ENCODE measurements around the gene CNMD.

Gene CNMD

GRCh38 chr13:52767949-52768516 lies 28.4 kb upstream of the CNMD start:
- Histone ChIP-seq H2AFZ (ENCODE audit: low read depth, low read length) (no peak overlapping the region), H3K4me3 (ENCODE audit: low read length) (no peak overlapping the region), H3K9me3 (ENCODE audit: low read length) (no peaks in the 10 kb centered on the region), H3K36me3 (ENCODE audit: insufficient read depth, low read length) (no peaks in the 10 kb centered on the region), H3K27me3 (ENCODE audit: insufficient read depth, low read length) (peaks cover 2% of the 10 kb centered on the region), H3K4me1 (ENCODE audit: insufficient read depth, low read length) (no peaks in the 10 kb centered on the region)

- Histone ChIP-seq H3K36me3 (ENCODE audit: insufficient read depth, low read length) (no peaks in the 10 kb centered on the region), H3K9me3 (ENCODE audit: low read length) (no peaks in the 10 kb centered on the region), H2AFZ (ENCODE audit: low read depth, low read length) (no peak overlapping the region), H3K27me3 (ENCODE audit: insufficient read depth, low read length) (peaks cover 4% of the 10 kb centered on the region), H3K4me3 (ENCODE audit: low read length) (no peak overlapping the region), H3K4me1 (ENCODE audit: insufficient read depth, low read length) (no peaks in the 10 kb centered on the region)
Observed at GRCh38 chr13:52765611-52766390, 26.2 kb upstream of the CNMD start.

GRCh38 chr13:52760077-52760476 lies 20.5 kb upstream of the CNMD start:
- no peak overlapping the region for H3K4me3 ChIP-seq (ENCODE audit: low read length)
- H3K27me3 ChIP-seq (ENCODE audit: insufficient read depth, low read length): peaks cover 2% of the 10 kb centered on the region
- peaks cover 4% of the 10 kb centered on the region for H3K4me1 ChIP-seq (ENCODE audit: insufficient read depth, low read length)
- no peaks in the 10 kb centered on the region for H3K9me3 ChIP-seq (ENCODE audit: low read length)
- H3K36me3 ChIP-seq (ENCODE audit: insufficient read depth, low read length): no peaks in the 10 kb centered on the region
- no peak overlapping the region for H2AFZ ChIP-seq (ENCODE audit: low read depth, low read length)

GRCh38 chr13:52758114-52758513 lies 18.5 kb upstream of the CNMD start:
- Histone ChIP-seq H3K4me1 (ENCODE audit: insufficient read depth, low read length) (peaks cover 4% of the 10 kb centered on the region), H3K36me3 (ENCODE audit: insufficient read depth, low read length) (no peaks in the 10 kb centered on the region), H3K27me3 (ENCODE audit: insufficient read depth, low read length) (peaks cover 2% of the 10 kb centered on the region), H2AFZ (ENCODE audit: low read depth, low read length) (no peak overlapping the region), H3K9me3 (ENCODE audit: low read length) (no peaks in the 10 kb centered on the region), H3K4me3 (ENCODE audit: low read length) (no peak overlapping the region)

- Histone ChIP-seq H3K36me3 (ENCODE audit: insufficient read depth, low read length) (no peaks in the 10 kb centered on the region), H3K27me3 (ENCODE audit: insufficient read depth, low read length) (no peaks in the 10 kb centered on the region), H2AFZ (ENCODE audit: low read depth, low read length) (no peak overlapping the region), H3K4me1 (ENCODE audit: insufficient read depth, low read length) (no peaks in the 10 kb centered on the region), H3K9me3 (ENCODE audit: low read length) (no peaks in the 10 kb centered on the region), H3K4me3 (ENCODE audit: low read length) (no peak overlapping the region)
Observed at GRCh38 chr13:52751196-52751595, 11.6 kb upstream of the CNMD start.

GRCh38 chr13:52750713-52751112 lies 11.1 kb upstream of the CNMD start:
- Histone ChIP-seq H3K4me1 (ENCODE audit: insufficient read depth, low read length) (no peaks in the 10 kb centered on the region), H3K9me3 (ENCODE audit: low read length) (no peaks in the 10 kb centered on the region), H3K27me3 (ENCODE audit: insufficient read depth, low read length) (no peaks in the 10 kb centered on the region), H2AFZ (ENCODE audit: low read depth, low read length) (no peak overlapping the region), H3K36me3 (ENCODE audit: insufficient read depth, low read length) (no peaks in the 10 kb centered on the region), H3K4me3 (ENCODE audit: low read length) (no peak overlapping the region)

GRCh38 chr13:52749419-52749818 lies 9.8 kb upstream of the CNMD start:
- H3K4me3 ChIP-seq (ENCODE audit: low read length): no peak overlapping the region
- H2AFZ ChIP-seq (ENCODE audit: low read depth, low read length): no peak overlapping the region
- no peaks in the 10 kb centered on the region for H3K27me3 ChIP-seq (ENCODE audit: insufficient read depth, low read length)
- no peaks in the 10 kb centered on the region for H3K36me3 ChIP-seq (ENCODE audit: insufficient read depth, low read length)
- no peaks in the 10 kb centered on the region for H3K4me1 ChIP-seq (ENCODE audit: insufficient read depth, low read length)
- H3K9me3 ChIP-seq (ENCODE audit: low read length): no peaks in the 10 kb centered on the region

GRCh38 chr13:52746141-52746540 lies 6.5 kb upstream of the CNMD start:
- Histone ChIP-seq H3K27me3 (ENCODE audit: insufficient read depth, low read length) (no peaks in the 10 kb centered on the region), H3K9me3 (ENCODE audit: low read length) (no peaks in the 10 kb centered on the region), H3K4me1 (ENCODE audit: insufficient read depth, low read length) (no peaks in the 10 kb centered on the region), H3K36me3 (ENCODE audit: insufficient read depth, low read length) (no peaks in the 10 kb centered on the region), H3K4me3 (ENCODE audit: low read length) (no peak overlapping the region), H2AFZ (ENCODE audit: low read depth, low read length) (no peak overlapping the region)

GRCh38 chr13:52744842-52745375 lies 5.3 kb upstream of the CNMD start:
- Histone ChIP-seq H3K4me3 (ENCODE audit: low read length) (no peak overlapping the region), H3K27me3 (ENCODE audit: insufficient read depth, low read length) (no peaks in the 10 kb centered on the region), H3K4me1 (ENCODE audit: insufficient read depth, low read length) (no peaks in the 10 kb centered on the region), H3K9me3 (ENCODE audit: low read length) (no peaks in the 10 kb centered on the region), H2AFZ (ENCODE audit: low read depth, low read length) (no peak overlapping the region), H3K36me3 (ENCODE audit: insufficient read depth, low read length) (no peaks in the 10 kb centered on the region)

- Histone ChIP-seq H3K27me3 (ENCODE audit: insufficient read depth, low read length) (no peaks in the 10 kb centered on the region), H3K36me3 (ENCODE audit: insufficient read depth, low read length) (no peaks in the 10 kb centered on the region), H3K9me3 (ENCODE audit: low read length) (no peaks in the 10 kb centered on the region), H2AFZ (ENCODE audit: low read depth, low read length) (no peak overlapping the region), H3K4me1 (ENCODE audit: insufficient read depth, low read length) (no peaks in the 10 kb centered on the region), H3K4me3 (ENCODE audit: low read length) (no peak overlapping the region)
Observed at GRCh38 chr13:52743988-52744387, 4.4 kb upstream of the CNMD start.

- Histone ChIP-seq H3K4me1 (ENCODE audit: insufficient read depth, low read length) (peaks cover under 1% of the 10 kb centered on the region), H2AFZ (ENCODE audit: low read depth, low read length) (no peak overlapping the region), H3K9me3 (ENCODE audit: low read length) (no peaks in the 10 kb centered on the region), H3K36me3 (ENCODE audit: insufficient read depth, low read length) (no peaks in the 10 kb centered on the region), H3K4me3 (ENCODE audit: low read length) (no peak overlapping the region), H3K27me3 (ENCODE audit: insufficient read depth, low read length) (no peaks in the 10 kb centered on the region)
Observed at GRCh38 chr13:52743569-52743968, 3.9 kb upstream of the CNMD start.

- no peaks in the 10 kb centered on the region for H3K27me3 ChIP-seq (ENCODE audit: insufficient read depth, low read length)
- no peaks in the 10 kb centered on the region for H3K36me3 ChIP-seq (ENCODE audit: insufficient read depth, low read length)
- no peak overlapping the region for H2AFZ ChIP-seq (ENCODE audit: low read depth, low read length)
- H3K4me1 ChIP-seq (ENCODE audit: insufficient read depth, low read length): peaks cover 14% of the 10 kb centered on the region
- no peaks in the 10 kb centered on the region for H3K9me3 ChIP-seq (ENCODE audit: low read length)
- H3K4me3 ChIP-seq (ENCODE audit: low read length): no peak overlapping the region
Observed at GRCh38 chr13:52738719-52739467, 727 bp downstream of the CNMD start.

GRCh38 chr13:52737965-52738364 lies 1.7 kb downstream of the CNMD start:
- Histone ChIP-seq H3K9me3 (ENCODE audit: low read length) (no peaks in the 10 kb centered on the region), H3K27me3 (ENCODE audit: insufficient read depth, low read length) (no peaks in the 10 kb centered on the region), H2AFZ (ENCODE audit: low read depth, low read length) (peak overlapping the region; percentile 53), H3K4me1 (ENCODE audit: insufficient read depth, low read length) (peaks cover 14% of the 10 kb centered on the region), H3K36me3 (ENCODE audit: insufficient read depth, low read length) (no peaks in the 10 kb centered on the region), H3K4me3 (ENCODE audit: low read length) (no peak overlapping the region)

Data from neuron (in vitro differentiated cells).